MCF 10A (cell line): ENCODE data around the gene MMP28. TPM values are rescaled to one million over a fixed set of nuclear protein-coding genes. Genes with fewer than 3 reads are reported as not detected.

Experiments used
- BruUV-seq: library from RNA; stranded (reverse); fragments of 400-500 nt; replicated peaks from 2 replicates; lab custom pipeline; 2021; lab: Mats Ljungman, UMichigan
- CTCF ChIA-PET: fragments of 300-600 bp; sonication (Branson Sonifier 250); formaldehyde crosslinking; extraction: SDS; loops from one replicate; lab custom pipeline; 2021; ENCODE audit warnings: antibody characterized with exemption, inconsistent platforms; lab: Yijun Ruan, JAX
- POLR2A ChIA-PET: fragments of 300-600, 350-650 bp; sonication (Branson Sonifier 250); formaldehyde crosslinking; extraction: SDS; loops from one replicate; lab custom pipeline; 2020; ENCODE audit warnings: antibody characterized with exemption, inconsistent platforms; lab: Yijun Ruan, JAX
- DNase-seq: peaks from one replicate; pipeline ENCODE4 v3.0.0-alpha.2; 2018; ENCODE audit not compliant: unreplicated experiment
- H3K27ac Mint-ChIP-seq: one replicate; pipeline ENCODE4 v1.8.0; 2022; ENCODE audit warnings: mild to moderate bottlenecking, low read depth, mixed read lengths; ENCODE audit not compliant: unreplicated experiment
- H3K27me3 Mint-ChIP-seq: one replicate; pipeline ENCODE4 v1.8.0; 2022; ENCODE audit warnings: mixed read lengths; ENCODE audit not compliant: insufficient read depth, unreplicated experiment
- H3K36me3 Mint-ChIP-seq: one replicate; pipeline ENCODE4 v1.8.0; 2022; ENCODE audit warnings: mild to moderate bottlenecking, moderate library complexity, mixed read lengths; ENCODE audit not compliant: insufficient read depth, unreplicated experiment
- H3K4me1 Mint-ChIP-seq: one replicate; pipeline ENCODE4 v1.8.0; 2022; ENCODE audit warnings: mixed read lengths; ENCODE audit not compliant: insufficient read depth, unreplicated experiment
- H3K4me3 Mint-ChIP-seq: one replicate; pipeline ENCODE4 v1.8.0; 2022; ENCODE audit warnings: mild to moderate bottlenecking, moderate library complexity, mixed read lengths; ENCODE audit not compliant: unreplicated experiment
- H3K9me3 Mint-ChIP-seq: one replicate; pipeline ENCODE4 v1.8.0; 2022; ENCODE audit warnings: mixed read lengths; ENCODE audit not compliant: unreplicated experiment
- CTCF ChIP-seq: fragments of 200-600 bp; IDR thresholded peaks from one replicate; pipeline ENCODE4 v1.8.0; 2022; ENCODE audit warnings: antibody characterized with exemption, mild to moderate bottlenecking; ENCODE audit not compliant: unreplicated experiment
- intact Hi-C: fragments of 100-400 bp; cut with micrococcal nuclease; formaldehyde crosslinking; loops from 2 replicates; pipeline ENCODE4 v1.14.1; 2022
- total RNA-seq: library from RNA; stranded (reverse); gene quantifications from 2 replicates; pipeline ENCODE4 v1.2.3, GENCODE V29; 2022

MMP28 gene
- total RNA-seq, 1 experiment from 2014 or later = 27.4 TPM

- Mint-ChIP-seq H3K9me3 (no peaks in the 10 kb centered on the region), H3K4me3 (no peak overlapping the region), H3K27me3 (no peaks in the 10 kb centered on the region), H3K27ac (no peak overlapping the region), H3K4me1 (peaks cover 10% of the 10 kb centered on the region), H3K36me3 (peaks cover 4% of the 10 kb centered on the region)
- ChIA-PET CTCF (interaction anchor here (0.6 to 9.3 kb wide), 4 partner anchors 14 to 183 kb away, joined by 3 to 150 read pairs (median 30); no protein-coding TSS in a partner anchor), POLR2A (no interaction called here)
- intact Hi-C loops = no loop called here
- DNase-seq = peak; percentile 46
- BruUV-seq = no TSS peak
- TF ChIP-seq CTCF = no peak
Measured at GRCh38 chr17:35750526-35751395, 44.7 kb downstream of the MMP28 start.

- H3K27ac Mint-ChIP-seq = no peak overlapping the region
- POLR2A ChIA-PET = interaction anchor here (0.8 to 1.7 kb wide), 2 partner anchors 136 to 161 kb away, joined by 4 to 6 read pairs; no protein-coding TSS in a partner anchor
- DNase-seq = no peak
- H3K36me3 Mint-ChIP-seq = peaks cover 4% of the 10 kb centered on the region
- intact Hi-C loops = loop anchor here (5.0 to 10.0 kb wide), 4 partner anchors 85 to 1327 kb away; partner anchors contain the start of gene SLFN12L
- H3K4me1 Mint-ChIP-seq = peaks cover 10% of the 10 kb centered on the region
- no peak for TF ChIP-seq CTCF
- CTCF ChIA-PET = interaction anchor here (0.6 to 9.3 kb wide), 11 partner anchors 11 to 137 kb away, joined by 3 to 150 read pairs (median 26); partner anchors contain the start of genes C17orf50, RASL10B and TAF15
- H3K4me3 Mint-ChIP-seq = no peak overlapping the region
- no peaks in the 10 kb centered on the region for H3K9me3 Mint-ChIP-seq
- no peaks in the 10 kb centered on the region for H3K27me3 Mint-ChIP-seq
- BruUV-seq = no TSS peak
Measured at GRCh38 chr17:35749560-35750412, 45.7 kb downstream of the MMP28 start.

- intact Hi-C loops = loop anchor here (5.0 to 10.0 kb wide), 4 partner anchors 84 to 1327 kb away; partner anchors contain the start of gene SLFN12L
- POLR2A ChIA-PET = interaction anchor here (0.7 to 2.6 kb wide), 4 partner anchors 61 to 194 kb away, joined by 3 to 16 read pairs (median 5); partner anchors contain the start of gene TAF15
- H3K9me3 Mint-ChIP-seq = no peaks in the 10 kb centered on the region
- H3K27me3 Mint-ChIP-seq = peaks cover 2% of the 10 kb centered on the region
- H3K27ac Mint-ChIP-seq = no peak overlapping the region
- CTCF ChIA-PET = interaction anchor here (0.6 to 9.3 kb wide), 21 partner anchors 8 to 1869 kb away, joined by 3 to 150 read pairs (median 15); partner anchors contain the start of genes C17orf50, RASL10B and TAF15
- H3K4me3 Mint-ChIP-seq = no peak overlapping the region
- BruUV-seq = no TSS peak
- H3K36me3 Mint-ChIP-seq = peaks cover 4% of the 10 kb centered on the region
- peaks cover 10% of the 10 kb centered on the region for H3K4me1 Mint-ChIP-seq
- no peak for DNase-seq
- no peak for TF ChIP-seq CTCF
Measured at GRCh38 chr17:35748979-35749378, 46.5 kb downstream of the MMP28 start.
